Fibroblast of lung (primary cell): Measurements from ENCODE around the gene NSUN2. TPM values are rescaled to one million over a fixed set of nuclear protein-coding genes. Genes with fewer than 3 reads are reported as not detected.

ENCODE experiments used
- DNase-seq, 2 donors: peaks; one replicate each; pipeline versions ENCODE4 v3.0.0 to v3.0.0-alpha.2; 2010; ENCODE audit warnings: low read depth in 2 of 2
- H2AFZ ChIP-seq: 2 replicates; pipeline ENCODE4 v1.5.1; 2012; ENCODE audit warnings: low read length, control low read depth, inconsistent platforms
- H3K27ac ChIP-seq: 2 replicates; pipeline ENCODE4 v1.5.1; 2011; ENCODE audit warnings: low read length, control low read depth; ENCODE audit not compliant: insufficient read depth
- H3K27me3 ChIP-seq: 2 replicates; pipeline ENCODE4 v1.5.1; 2011; ENCODE audit warnings: mild to moderate bottlenecking, low read length; ENCODE audit not compliant: control insufficient read depth, insufficient read depth
- H3K36me3 ChIP-seq: 2 replicates; pipeline ENCODE4 v1.5.1; 2011; ENCODE audit warnings: low read length; ENCODE audit not compliant: control insufficient read depth, insufficient read depth
- H3K4me1 ChIP-seq: 2 replicates; pipeline ENCODE4 v1.5.1; 2011; ENCODE audit warnings: low read length; ENCODE audit not compliant: control insufficient read depth, insufficient read depth; ENCODE audit errors: extremely low read depth
- H3K4me2 ChIP-seq: 2 replicates; pipeline ENCODE4 v1.5.1; 2011; ENCODE audit warnings: low read length, control low read depth; ENCODE audit not compliant: insufficient read depth; ENCODE audit errors: extremely low read depth
- H3K4me3 ChIP-seq, 4 experiments: fragments of 200-600 bp in 1 of 4; sonication (generic) in 1 of 4; replicated peaks in 1 of 4; 2 replicates each; pipeline ENCODE4 v1.5.1; 2011 to 2016; ENCODE audit warnings: low read length in 4 of 4, low read depth in 3 of 4, mild to moderate bottlenecking in 3 of 4, control low read depth in 2 of 4, inconsistent platforms in 1 of 4, mixed read lengths in 1 of 4; ENCODE audit not compliant: insufficient read depth in 1 of 4; ENCODE audit errors: control extremely low read depth in 1 of 4
- H3K79me2 ChIP-seq: 2 replicates; pipeline ENCODE4 v1.5.1; 2012; ENCODE audit warnings: mild to moderate bottlenecking, low read length, inconsistent platforms; ENCODE audit not compliant: control insufficient read depth, insufficient read depth
- H3K9ac ChIP-seq: 2 replicates; pipeline ENCODE4 v1.5.1; 2011; ENCODE audit warnings: mild to moderate bottlenecking, low read length, control low read depth; ENCODE audit not compliant: insufficient read depth
- H3K9me3 ChIP-seq: 2 replicates; pipeline ENCODE4 v1.5.1; 2012; ENCODE audit warnings: low read depth, low read length; ENCODE audit not compliant: control insufficient read depth, insufficient read depth
- H4K20me1 ChIP-seq: 2 replicates; pipeline ENCODE4 v1.5.1; 2011; ENCODE audit warnings: low read length; ENCODE audit not compliant: control insufficient read depth, insufficient read depth; ENCODE audit errors: extremely low read depth
- EZH2 ChIP-seq: IDR thresholded peaks from 2 replicates; pipeline ENCODE4 v1.5.1; 2012; ENCODE audit warnings: low read length, control low read depth, mild to moderate bottlenecking; ENCODE audit errors: missing control alignments
- polyA plus RNA-seq, 2 donors: library from polyadenylated mRNA; depleted of rRNA in 1 of 2; stranded (reverse) in 1 of 2; unstranded in 1 of 2; fragments of >200 nt; gene quantifications; 2 replicates each; pipeline ENCODE4 v1.2.1, GENCODE V29; 2011 to 2012; ENCODE audit warnings: missing spikeins in 1 of 2
- total RNA-seq: library from RNA; depleted of rRNA; stranded (reverse); fragments of >200 nt; gene quantifications from 2 replicates; pipeline ENCODE4 v1.2.1, GENCODE V29; 2014
- TF ChIP-seq, protein P1 (sequence below), 2 donors: IDR thresholded peaks in 1 of 2; conservative IDR thresholded peaks in 1 of 2; 1 replicate in 1 of 2; 2 replicates in 1 of 2; pipeline ENCODE4 v1.5.1; 2011 to 2012; ENCODE audit warnings: low read length in 2 of 2, control low read depth in 1 of 2, inconsistent platforms in 1 of 2, low read depth in 1 of 2, mild to moderate bottlenecking in 1 of 2

NSUN2 gene
- total and polyA plus RNA-seq, 2 donors (not counting 1 experiment from before 2014, with no cell fraction given), result 40.2 to 43.6 TPM

DNA sequence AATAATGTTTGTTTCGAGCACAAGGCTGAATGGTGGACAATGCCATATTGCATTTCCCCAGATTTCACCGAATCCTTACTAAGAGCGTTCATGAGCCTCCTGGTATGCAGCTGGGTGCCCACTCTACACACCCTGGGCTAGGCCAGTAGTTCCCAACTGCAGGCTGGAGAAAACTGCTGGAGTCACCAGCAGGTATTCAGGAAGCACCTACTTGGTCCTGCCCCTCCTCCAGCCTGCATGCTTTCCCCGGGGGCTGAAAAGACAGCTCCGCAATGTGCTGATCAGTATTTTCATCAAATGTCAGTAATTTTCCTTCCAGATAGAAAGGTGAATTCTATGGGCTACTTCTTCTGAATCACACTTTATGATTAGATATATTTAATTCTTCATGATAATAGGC lies 34.8 kb upstream of the NSUN2 start:
- Histone ChIP-seq H3K27me3 (no peaks in the 10 kb centered on the region), H3K4me2 (no peak overlapping the region), H3K9ac (no peak overlapping the region), H4K20me1 (no peaks in the 10 kb centered on the region), H3K27ac (no peak overlapping the region), H3K36me3 (peaks cover 4% of the 10 kb centered on the region), H2AFZ (no peak overlapping the region), H3K9me3 (no peaks in the 10 kb centered on the region), H3K4me1 (no peaks in the 10 kb centered on the region), H3K4me3 (no peak overlapping the region), H3K79me2 (no peaks in the 10 kb centered on the region)
- TF ChIP-seq, protein P1, sequence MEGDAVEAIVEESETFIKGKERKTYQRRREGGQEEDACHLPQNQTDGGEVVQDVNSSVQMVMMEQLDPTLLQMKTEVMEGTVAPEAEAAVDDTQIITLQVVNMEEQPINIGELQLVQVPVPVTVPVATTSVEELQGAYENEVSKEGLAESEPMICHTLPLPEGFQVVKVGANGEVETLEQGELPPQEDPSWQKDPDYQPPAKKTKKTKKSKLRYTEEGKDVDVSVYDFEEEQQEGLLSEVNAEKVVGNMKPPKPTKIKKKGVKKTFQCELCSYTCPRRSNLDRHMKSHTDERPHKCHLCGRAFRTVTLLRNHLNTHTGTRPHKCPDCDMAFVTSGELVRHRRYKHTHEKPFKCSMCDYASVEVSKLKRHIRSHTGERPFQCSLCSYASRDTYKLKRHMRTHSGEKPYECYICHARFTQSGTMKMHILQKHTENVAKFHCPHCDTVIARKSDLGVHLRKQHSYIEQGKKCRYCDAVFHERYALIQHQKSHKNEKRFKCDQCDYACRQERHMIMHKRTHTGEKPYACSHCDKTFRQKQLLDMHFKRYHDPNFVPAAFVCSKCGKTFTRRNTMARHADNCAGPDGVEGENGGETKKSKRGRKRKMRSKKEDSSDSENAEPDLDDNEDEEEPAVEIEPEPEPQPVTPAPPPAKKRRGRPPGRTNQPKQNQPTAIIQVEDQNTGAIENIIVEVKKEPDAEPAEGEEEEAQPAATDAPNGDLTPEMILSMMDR (conservative IDR thresholded peaks at IDR 0.05 in 1 of 2, IDR thresholded peaks at IDR 0.05 in 1 of 2; ENCODE audit: low read depth in 1 of 2, low read length in 2 of 2), result no peak
- no peak for TF ChIP-seq EZH2
- no peak for DNase-seq

DNA sequence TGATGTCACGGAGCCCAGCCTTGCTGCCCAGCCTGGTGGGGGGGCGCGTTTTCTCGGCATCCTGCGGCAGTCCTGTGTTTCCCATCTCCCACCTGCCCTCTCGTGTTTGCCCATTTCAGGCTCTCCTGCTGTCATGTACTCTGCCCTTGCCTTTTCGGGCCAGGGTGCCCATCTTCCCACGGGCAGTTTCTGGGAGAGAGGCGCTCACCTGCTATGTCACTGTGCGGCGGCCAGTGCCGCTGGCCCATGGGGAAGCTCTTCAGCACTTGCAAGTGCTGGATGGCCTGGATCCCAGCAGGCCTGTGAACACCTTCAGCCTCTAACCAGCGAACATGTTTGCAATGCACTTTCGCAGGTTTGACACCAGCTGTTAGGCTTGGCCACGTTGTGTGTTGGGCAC lies 33.9 kb upstream of the NSUN2 start:
- H3K9me3 ChIP-seq, result no peaks in the 10 kb centered on the region
- no peak overlapping the region for H3K9ac ChIP-seq
- TF ChIP-seq, protein P1 (conservative IDR thresholded peaks at IDR 0.05 in 1 of 2, IDR thresholded peaks at IDR 0.05 in 1 of 2; ENCODE audit: low read depth in 1 of 2, low read length in 2 of 2), result no peak
- no peak for TF ChIP-seq EZH2
- H2AFZ ChIP-seq, result no peak overlapping the region
- H3K36me3 ChIP-seq, result peaks cover 4% of the 10 kb centered on the region
- H3K27ac ChIP-seq, result no peak overlapping the region
- H3K27me3 ChIP-seq, result no peaks in the 10 kb centered on the region
- H3K4me1 ChIP-seq, result no peaks in the 10 kb centered on the region
- no peaks in the 10 kb centered on the region for H4K20me1 ChIP-seq
- no peak overlapping the region for H3K4me2 ChIP-seq
- no peaks in the 10 kb centered on the region for H3K79me2 ChIP-seq
- H3K4me3 ChIP-seq, result no peak overlapping the region
- DNase-seq, result no peak

DNA sequence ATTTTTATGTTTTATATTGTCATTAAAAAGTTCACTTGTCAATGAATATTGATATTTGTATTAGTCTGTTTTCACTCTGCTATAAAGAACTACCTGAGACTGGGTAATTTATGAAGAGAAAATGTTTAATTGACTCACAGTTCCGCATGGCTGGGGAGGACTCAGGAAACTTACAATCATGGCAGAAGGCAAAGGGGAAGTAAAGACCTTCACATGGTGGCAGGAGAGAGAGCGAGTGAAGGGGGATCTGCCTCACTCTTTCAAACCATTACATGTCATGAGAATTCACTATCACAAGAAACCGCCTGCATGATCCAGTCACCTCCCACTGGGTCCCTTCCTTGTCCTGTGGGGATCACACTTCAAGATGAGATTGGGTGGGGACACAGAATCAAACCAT lies 27.8 kb upstream of the NSUN2 start:
- no peaks in the 10 kb centered on the region for H3K27me3 ChIP-seq

More for the DNA sequence above, 27.8 kb upstream of the NSUN2 start:
- no peak for DNase-seq
- no peak overlapping the region for H3K27ac ChIP-seq
- H3K79me2 ChIP-seq, result no peaks in the 10 kb centered on the region
- H3K4me1 ChIP-seq, result no peaks in the 10 kb centered on the region
- H3K9me3 ChIP-seq, result no peaks in the 10 kb centered on the region
- peaks cover 9% of the 10 kb centered on the region for H3K36me3 ChIP-seq
- H3K4me2 ChIP-seq, result no peak overlapping the region
- H4K20me1 ChIP-seq, result peaks cover 1% of the 10 kb centered on the region
- H2AFZ ChIP-seq, result no peak overlapping the region
- TF ChIP-seq, protein P1 (conservative IDR thresholded peaks at IDR 0.05 in 1 of 2, IDR thresholded peaks at IDR 0.05 in 1 of 2; ENCODE audit: low read depth in 1 of 2, low read length in 2 of 2), result no peak
- TF ChIP-seq EZH2, result no peak
- H3K4me3 ChIP-seq, result no peak overlapping the region
- H3K9ac ChIP-seq, result no peak overlapping the region
